Coronary artery (tissue), 2 donors: Measurements from ENCODE around the gene PRKCE.

Experiments
- DNase-seq: peaks from one replicate; pipeline ENCODE4 v3.0.0-alpha.2; 2017; ENCODE audit warnings: low spot score
- H3K27ac ChIP-seq, 2 donors: fragments of 200-600 bp; sonication (generic); one replicate each; pipeline ENCODE4 v1.5.1; 2016 to 2019
- H3K4me3 ChIP-seq: fragments of 200-600 bp; sonication (generic); 2 replicates; pipeline ENCODE4 v1.5.1; 2016; ENCODE audit warnings: mild to moderate bottlenecking, moderate library complexity
- TF ChIP-seq, protein P1 (sequence below): fragments of 200-600 bp; sonication (generic); IDR thresholded peaks from one replicate; pipeline ENCODE4 v1.5.1; 2019; ENCODE audit warnings: antibody characterized with exemption

The PRKCE gene

GRCh38 chr2:45871541-45871940 is 220.1 kb downstream of the PRKCE start:
- no peak for DNase-seq
- Histone ChIP-seq H3K27ac (no peak overlapping the region), H3K4me3 (no peak overlapping the region)
- TF ChIP-seq, protein P1, sequence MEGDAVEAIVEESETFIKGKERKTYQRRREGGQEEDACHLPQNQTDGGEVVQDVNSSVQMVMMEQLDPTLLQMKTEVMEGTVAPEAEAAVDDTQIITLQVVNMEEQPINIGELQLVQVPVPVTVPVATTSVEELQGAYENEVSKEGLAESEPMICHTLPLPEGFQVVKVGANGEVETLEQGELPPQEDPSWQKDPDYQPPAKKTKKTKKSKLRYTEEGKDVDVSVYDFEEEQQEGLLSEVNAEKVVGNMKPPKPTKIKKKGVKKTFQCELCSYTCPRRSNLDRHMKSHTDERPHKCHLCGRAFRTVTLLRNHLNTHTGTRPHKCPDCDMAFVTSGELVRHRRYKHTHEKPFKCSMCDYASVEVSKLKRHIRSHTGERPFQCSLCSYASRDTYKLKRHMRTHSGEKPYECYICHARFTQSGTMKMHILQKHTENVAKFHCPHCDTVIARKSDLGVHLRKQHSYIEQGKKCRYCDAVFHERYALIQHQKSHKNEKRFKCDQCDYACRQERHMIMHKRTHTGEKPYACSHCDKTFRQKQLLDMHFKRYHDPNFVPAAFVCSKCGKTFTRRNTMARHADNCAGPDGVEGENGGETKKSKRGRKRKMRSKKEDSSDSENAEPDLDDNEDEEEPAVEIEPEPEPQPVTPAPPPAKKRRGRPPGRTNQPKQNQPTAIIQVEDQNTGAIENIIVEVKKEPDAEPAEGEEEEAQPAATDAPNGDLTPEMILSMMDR: no peak

- peak; percentile 28 for DNase-seq
- H3K27ac ChIP-seq: no peak overlapping the region
- TF ChIP-seq, protein P1: no peak
- H3K4me3 ChIP-seq: no peak overlapping the region
These were observed 220.7 kb downstream of the PRKCE start for GRCh38 chr2:45872211-45872610.

DNA sequence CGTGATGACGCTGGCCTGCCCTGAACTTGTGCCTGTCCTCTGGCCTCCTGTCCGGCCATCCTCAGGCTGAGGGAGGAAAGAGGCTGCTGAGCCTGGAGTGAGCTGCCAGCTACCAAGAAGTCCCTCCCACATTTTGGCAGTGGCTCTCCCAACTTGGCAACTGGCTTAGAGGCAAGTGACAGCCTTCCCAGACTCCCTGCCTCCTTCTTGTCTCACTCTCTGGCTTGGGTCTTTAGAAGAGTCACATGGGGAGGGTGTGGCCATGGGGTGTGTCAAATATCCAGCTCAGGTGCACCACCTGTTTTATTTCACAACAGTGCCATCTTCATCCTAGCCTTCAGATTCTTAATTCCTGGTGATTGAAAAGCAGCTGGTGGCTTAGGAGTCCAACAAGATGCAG is 222.9 kb downstream of the PRKCE start:
- DNase-seq: peak; percentile 78
- TF ChIP-seq, protein P1: no peak
- peak overlapping the region; percentile 34 to 41 for H3K27ac ChIP-seq
- no peak overlapping the region for H3K4me3 ChIP-seq

DNA sequence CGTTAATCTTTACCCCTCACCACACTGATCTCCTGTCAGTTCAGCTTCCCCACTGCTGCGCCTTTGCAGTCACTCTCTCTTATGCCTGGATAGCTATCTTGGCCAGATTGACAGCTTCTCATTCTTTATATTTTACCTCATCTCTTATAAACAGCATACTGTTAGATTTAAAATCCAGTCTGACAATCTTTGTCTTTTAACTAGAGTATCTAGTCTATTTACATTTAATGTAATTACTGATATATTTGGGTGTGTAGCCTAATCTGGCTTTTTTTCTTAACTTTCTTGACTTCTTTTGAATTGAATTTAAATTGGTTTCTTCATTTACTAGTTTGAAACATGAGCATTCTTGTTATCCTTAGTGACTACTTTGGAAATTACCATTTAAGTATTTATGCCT is 225.1 kb downstream of the PRKCE start:
- DNase-seq: no peak
- H3K4me3 ChIP-seq: no peak overlapping the region
- TF ChIP-seq, protein P1: no peak
- H3K27ac ChIP-seq: no peak overlapping the region

DNA sequence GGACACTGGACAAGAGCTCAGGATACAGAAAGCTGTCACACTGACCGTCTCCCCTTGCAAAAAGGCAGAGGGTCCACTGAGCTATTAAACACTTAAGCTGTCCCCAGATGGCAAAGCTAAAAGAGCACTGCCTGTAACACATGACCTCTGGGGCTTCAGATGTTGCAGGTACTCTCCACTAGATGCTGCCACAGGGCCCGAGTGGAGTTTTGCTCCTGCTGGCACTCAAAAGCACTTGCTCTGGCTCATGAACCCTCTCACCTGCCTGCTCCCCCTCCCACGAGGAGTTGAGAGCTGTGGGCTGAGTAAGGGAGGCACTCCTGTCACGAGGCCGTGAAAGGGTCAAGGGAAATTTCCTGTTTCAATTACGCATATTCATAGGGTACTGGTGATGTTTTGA is 227.9 kb downstream of the PRKCE start:
- H3K4me3 ChIP-seq: no peak overlapping the region
- H3K27ac ChIP-seq: no peak overlapping the region
- TF ChIP-seq, protein P1: no peak
- DNase-seq: peak; percentile 40

DNA sequence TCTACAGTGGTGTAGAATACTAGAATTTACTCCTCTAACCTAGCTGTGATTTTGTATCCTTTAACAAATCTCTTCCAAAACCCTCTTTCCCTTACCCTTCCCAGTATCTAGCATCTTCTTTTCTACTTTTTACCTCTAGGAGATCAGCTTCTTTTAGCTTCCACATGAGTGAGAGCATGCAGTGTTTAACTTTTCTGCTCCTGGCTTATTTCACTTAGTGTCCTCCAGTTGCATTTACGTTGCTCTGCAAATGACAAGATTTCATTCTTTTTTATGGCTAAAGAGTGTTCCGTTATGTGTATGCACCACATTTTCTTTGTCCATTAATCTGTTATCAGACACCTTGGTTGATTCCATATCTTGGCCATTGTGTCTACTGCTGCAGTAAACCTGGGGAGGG is 228.5 kb downstream of the PRKCE start:
- H3K4me3 ChIP-seq: no peak overlapping the region
- no peak overlapping the region for H3K27ac ChIP-seq
- TF ChIP-seq, protein P1: no peak
- DNase-seq: no peak

DNA sequence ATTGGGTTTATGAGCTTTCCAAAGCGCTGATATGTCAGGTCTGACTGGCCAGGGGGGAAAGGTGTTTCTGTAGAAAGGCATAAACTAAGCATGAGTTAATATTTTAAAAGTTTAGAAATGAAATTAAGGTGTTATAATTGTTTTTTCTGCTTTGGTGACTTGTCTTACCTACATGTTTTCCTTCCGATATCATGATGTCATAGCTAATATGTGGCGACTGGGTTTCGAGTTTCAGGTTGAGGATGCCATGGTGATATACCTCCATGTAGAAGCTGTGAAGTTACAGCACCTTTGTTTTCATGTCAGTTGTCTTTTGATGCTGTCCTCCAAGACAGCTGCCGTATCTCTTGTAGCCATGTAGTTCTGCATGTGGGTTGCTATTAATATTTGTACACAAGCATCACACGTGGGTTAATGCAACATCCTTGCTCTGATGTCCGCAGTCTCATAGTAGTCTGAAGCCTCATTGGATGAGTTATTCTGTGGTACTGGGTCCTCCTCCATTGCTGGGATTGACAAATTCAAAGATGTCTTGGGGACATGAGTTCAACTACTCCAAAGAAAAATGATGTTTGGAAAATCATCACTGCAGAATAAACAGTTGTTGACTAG is 230.6 kb downstream of the PRKCE start:
- H3K4me3 ChIP-seq: no peak overlapping the region
- no peak for DNase-seq
- TF ChIP-seq, protein P1: no peak
- no peak overlapping the region for H3K27ac ChIP-seq
